GM19238 (cell line): ENCODE results near the gene ARPC1B.

Experiments used
- DNase-seq: peaks from one replicate; pipeline ENCODE4 v3.0.0; 2011; ENCODE audit warnings: low spot score; ENCODE audit not compliant: insufficient read length

The ARPC1B gene

DNA sequence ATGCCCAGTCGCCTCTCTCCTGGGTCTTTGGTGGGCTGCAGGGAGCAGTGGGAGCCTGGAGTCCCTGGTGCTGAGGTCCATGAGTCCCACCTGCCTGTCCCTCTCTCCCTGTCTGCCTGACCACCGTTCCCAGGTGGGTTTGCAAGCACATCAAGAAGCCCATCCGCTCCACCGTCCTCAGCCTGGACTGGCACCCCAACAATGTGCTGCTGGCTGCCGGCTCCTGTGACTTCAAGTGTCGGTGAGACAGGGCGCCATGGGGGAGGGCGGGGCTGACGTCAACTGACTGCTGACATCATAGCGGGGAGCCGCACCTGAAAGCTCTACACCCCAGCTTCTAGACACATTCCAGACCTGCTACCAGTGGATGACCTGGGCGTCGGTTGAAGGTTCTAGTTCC is 15.2 kb downstream of the ARPC1B start:
- no peak for DNase-seq

DNA sequence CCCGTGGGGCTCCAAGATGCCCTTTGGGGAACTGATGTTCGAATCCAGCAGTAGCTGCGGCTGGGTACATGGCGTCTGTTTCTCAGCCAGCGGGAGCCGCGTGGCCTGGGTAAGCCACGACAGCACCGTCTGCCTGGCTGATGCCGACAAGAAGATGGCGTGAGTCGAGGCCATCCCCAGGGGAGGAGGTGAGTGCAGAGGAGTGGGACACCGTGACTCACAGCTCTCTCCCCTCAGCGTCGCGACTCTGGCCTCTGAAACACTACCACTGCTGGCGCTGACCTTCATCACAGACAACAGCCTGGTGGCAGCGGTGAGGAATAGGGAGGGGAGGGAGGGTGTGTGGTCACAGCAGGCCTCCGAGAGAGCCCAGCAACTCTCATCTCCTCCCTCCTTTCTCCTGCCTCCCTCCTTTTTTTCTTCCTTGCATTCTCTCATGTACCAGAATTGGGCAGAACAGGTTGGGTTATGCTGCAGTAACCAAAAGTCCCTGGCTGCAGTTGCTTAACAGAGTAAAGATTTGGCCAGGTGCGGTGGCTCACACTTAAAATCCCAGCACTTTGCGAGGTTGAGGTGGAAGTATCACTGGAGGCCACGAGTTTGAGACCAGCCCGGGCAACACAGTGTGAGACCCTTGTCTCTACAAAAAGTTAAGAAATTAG is 16.5 kb downstream of the ARPC1B start:
- no peak for DNase-seq

GRCh38 chr7:99392046-99392445 is 17.5 kb downstream of the ARPC1B start:
- no peak for DNase-seq

DNA sequence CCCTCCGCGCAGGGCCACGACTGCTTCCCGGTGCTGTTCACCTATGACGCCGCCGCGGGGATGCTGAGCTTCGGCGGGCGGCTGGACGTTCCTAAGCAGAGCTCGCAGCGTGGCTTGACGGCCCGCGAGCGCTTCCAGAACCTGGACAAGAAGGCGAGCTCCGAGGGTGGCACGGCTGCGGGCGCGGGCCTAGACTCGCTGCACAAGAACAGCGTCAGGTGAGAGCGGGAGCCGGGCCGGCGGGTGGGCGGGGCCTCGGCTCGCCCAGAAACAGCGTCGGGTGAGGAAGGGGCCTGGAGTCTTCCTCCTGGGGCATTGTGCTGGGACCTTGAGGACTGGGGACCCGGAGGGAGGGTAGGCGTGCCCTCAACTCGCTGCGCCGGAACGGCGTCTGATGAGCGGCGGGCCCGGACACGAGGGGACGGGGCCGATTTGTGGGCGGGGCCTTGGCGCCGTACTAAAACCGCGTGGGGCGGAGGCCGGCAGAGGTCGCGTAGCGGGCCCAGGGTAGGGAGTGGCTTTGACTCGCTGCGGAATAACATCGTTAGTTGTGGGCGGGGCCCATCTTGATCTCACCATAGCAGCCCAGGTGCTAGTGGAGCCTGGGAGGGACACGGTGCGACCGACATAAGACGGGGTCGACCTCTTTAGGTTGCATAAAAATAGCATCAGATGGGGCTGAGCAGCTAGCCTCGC is 18.3 kb downstream of the ARPC1B start:
- DNase-seq, result peak; percentile 54

DNA sequence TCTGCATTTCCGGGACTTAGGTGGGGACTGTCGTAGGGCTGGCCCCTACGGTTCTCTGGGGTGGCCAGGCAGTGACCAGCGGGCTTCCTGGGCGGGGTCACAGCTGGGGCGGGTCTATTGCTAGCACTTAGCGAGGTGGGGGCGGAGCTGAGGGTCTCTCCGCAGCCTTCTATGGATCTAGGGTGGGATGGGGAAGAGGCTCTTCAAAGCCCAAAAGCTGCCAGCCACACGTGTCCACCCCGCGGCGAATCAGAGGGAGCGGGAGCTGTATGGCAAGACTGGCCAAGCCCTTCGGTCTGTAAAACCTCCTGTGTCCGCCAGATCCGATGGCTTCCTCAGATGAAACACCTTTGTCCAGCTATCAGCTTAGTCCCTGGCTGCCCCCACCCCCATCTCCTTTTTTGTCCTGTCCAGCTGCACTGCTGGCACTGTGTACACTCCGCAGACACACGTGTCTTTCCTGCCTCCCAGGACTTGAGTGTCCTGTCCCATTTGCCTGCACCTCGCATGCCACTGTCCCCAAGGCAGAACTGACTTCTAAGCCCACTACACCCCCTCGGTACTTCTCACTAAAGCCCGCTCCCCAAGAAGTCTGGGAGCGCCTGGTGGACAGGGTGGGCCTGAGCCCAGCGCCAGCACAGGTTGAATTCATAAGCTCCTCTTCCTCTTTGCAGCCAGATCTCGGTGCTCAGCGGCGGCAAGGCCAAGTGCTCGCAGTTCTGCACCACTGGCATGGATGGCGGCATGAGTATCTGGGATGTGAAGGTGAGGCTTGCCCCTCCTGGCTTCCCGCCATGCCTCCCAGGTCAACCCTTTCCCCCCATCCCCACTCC is 19.0 kb downstream of the ARPC1B start:
- no peak for DNase-seq

- no peak for DNase-seq
Measured at GRCh38 chr7:99394188-99394502, 19.6 kb downstream of the ARPC1B start.

GRCh38 chr7:99395616-99396327 is 21.2 kb downstream of the ARPC1B start:
- no peak for DNase-seq

GRCh38 chr7:99396418-99397296 is 22.1 kb downstream of the ARPC1B start:
- DNase-seq, result no peak

DNA sequence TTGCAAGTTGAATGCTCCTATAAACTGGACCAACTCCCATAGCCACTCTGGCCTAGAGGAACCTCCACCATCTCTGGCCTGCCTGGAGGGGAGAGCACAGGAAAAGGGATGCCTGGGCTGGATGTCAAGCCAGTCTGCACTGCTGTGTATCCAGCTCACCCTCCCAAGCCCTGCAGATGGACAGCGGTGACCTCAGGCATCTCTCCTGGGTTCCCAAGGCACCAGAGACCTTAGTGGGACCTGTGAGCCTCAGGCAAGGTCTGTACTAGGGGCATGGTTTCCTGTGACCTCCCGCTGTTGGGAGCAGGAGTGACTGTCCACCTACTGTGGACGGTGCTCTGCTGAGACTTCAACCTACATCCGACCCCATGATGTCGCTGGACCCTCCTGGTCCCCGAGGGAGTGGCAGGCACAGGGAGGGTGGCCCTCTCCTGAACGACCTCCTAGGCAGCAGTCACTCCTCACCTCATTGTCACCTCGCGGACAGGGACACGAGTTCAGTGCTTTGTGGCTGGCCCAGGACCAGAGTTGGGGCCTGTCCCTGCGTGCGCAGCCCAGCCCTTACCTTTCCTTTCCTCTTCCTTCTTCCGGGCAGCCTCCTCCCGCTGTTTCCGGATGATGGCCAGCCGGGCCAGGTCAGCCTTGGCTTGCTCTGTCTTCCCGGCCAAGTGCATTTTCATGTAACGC is 22.9 kb downstream of the ARPC1B start:
- no peak for DNase-seq

DNA sequence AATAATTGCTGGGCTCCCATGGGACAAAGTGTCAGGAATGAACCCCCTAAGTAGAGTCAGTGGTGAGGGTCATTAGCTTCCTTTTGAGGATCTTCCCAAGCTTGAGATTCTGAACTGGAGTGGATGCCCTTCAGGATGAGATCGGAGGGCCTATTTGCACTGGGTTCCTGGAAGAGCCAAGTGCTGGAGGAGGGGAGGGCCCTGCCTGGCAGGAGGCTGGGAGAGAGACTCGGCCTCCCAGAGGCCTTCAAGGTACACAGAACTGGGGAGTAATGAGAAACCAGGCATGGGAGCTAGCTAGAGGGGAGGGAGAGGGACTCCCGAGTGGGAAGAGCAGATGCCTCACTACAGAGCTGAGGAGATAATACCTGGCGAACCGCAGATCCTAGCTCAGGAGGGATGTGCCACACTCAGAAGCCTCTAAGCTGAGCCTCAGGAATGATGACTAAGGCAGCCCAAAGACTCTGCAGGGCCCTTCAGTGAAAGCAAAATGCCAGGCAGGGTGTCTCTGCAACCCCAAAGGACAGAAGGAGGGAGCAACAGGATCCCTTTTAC is 24.4 kb downstream of the ARPC1B start:
- DNase-seq, result no peak

DNA sequence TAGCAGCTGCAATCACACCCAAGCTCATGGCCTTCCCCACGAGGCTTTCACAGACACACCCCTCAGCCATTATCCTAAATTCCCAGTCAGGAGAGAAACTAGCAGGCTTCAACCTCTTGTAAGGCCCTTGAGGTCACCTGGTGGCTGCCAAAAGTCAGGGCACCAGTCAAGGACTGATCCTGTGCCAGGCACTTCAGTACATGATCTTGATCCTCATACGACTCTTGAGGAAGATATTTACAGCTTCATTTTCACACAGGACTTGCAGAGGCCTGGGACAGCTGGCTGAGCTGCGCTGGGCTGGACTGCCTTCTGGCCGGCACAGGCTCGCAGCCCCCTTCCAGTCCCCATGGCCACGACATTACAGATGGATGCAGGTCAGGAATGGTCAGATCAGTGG is 25.1 kb downstream of the ARPC1B start:
- no peak for DNase-seq

DNA sequence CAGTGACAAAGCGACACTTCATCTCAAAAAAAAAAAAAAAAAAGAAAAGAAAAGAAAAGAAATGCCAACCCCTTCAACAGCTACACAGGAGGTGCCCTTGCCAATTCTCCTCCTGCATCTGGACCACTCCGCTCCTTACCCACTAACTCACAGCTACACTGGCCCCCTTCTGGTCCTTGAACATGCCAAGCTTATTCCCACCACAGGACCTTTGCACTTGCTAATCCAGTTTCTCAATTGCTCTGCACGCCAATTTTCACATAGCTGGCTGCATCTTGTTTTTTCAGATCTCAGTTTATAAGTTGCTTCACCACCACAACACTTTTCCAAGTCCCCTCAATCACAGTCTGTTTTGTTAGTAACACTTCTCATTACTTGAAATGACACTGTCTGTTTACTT is 28.3 kb downstream of the ARPC1B start:
- no peak for DNase-seq

GRCh38 chr7:99403764-99404163 is 29.2 kb downstream of the ARPC1B start:
- no peak for DNase-seq

GRCh38 chr7:99404235-99404976 is 29.9 kb downstream of the ARPC1B start:
- DNase-seq, result no peak

GRCh38 chr7:99404977-99405320 is 30.4 kb downstream of the ARPC1B start:
- no peak for DNase-seq

- DNase-seq, result no peak
Measured at GRCh38 chr7:99406557-99406956, 32.0 kb downstream of the ARPC1B start.

- no peak for DNase-seq
Measured at GRCh38 chr7:99407872-99408378, 33.4 kb downstream of the ARPC1B start.

GRCh38 chr7:99408379-99409191 is 34.1 kb downstream of the ARPC1B start, which contains the start of the genes BUD31 and PDAP1:
Gene BUD31 (plus strand): TSS chr7:99408969. CDS start chr7:99411093, 2,124 bp downstream.
Gene PDAP1 (minus strand): TSS chr7:99408597. CDS start chr7:99408548, 49 bp downstream.
- peak; percentile 90 for DNase-seq
